T follicular helper cell (primary cell): ENCODE measurements around the gene IDH3G.

Experiments used
- DNase-seq: peaks from one replicate; pipeline ENCODE4 v3.0.0-alpha.2; 2020; ENCODE audit warnings: low read depth

Gene IDH3G

GRCh38 chrX:153791104-153791852 is 2.9 kb downstream of the IDH3G start:
- no peak for DNase-seq

GRCh38 chrX:153789654-153790053 is 4.5 kb downstream of the IDH3G start:
- no peak for DNase-seq

DNA sequence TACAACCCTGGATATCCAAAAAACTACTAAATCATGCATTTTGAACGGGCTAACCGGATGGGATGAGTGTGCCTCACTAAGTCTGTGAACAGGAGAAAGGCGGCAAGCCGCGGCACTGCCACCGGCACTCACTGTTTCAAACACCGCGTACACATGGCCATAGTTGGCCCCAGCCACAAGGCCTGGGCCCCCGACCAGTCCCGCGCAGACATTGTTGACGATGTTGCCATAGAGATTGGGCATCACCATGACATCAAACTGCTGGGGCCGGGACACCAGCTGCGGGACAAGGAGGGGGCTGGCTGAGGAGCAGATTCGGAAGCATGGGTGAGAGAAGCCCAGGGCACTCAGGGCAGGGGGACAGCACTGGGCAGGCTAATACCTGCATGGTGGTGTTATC is 7.5 kb downstream of the IDH3G start:
- no peak for DNase-seq

GRCh38 chrX:153784325-153784967 is 9.7 kb downstream of the IDH3G start:
- no peak for DNase-seq

DNA sequence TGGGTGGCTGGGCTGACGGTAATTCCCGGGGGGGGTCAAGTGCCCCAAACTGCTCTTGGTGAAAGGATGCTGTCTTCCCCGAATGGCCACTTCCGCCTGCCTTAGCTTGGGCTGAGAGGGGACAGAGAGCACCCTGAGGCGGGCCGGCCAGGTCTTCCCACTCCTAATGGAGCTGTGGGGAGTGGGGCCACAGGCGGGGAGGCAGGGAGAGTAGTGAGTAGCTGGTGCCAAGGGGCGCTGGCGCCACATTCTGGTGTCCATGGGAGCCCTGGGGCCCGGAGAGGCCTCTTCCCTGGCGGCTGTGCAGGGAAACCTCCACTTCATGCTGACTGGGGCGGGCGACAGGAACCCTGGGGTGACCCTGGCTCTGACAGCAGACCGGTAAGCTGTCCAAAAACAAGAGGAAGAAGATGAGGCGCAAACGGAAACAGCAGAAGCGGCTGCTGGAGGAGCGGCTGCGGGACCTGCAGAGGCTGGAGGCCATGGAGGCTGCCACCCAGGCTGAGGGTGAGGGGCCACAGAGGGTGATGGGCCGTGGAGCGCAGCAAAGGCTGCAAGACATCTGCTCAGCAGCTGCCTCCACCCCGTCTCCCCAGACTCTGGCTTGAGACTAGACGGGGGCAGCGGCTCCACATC is 10.7 kb downstream of the IDH3G start:
- DNase-seq = no peak

GRCh38 chrX:153782871-153783270 is 11.3 kb downstream of the IDH3G start:
- DNase-seq = no peak

- no peak for DNase-seq
These were observed 11.9 kb downstream of the IDH3G start for GRCh38 chrX:153782313-153782712.

GRCh38 chrX:153781428-153782047 is 12.6 kb downstream of the IDH3G start:
- DNase-seq = no peak

DNA sequence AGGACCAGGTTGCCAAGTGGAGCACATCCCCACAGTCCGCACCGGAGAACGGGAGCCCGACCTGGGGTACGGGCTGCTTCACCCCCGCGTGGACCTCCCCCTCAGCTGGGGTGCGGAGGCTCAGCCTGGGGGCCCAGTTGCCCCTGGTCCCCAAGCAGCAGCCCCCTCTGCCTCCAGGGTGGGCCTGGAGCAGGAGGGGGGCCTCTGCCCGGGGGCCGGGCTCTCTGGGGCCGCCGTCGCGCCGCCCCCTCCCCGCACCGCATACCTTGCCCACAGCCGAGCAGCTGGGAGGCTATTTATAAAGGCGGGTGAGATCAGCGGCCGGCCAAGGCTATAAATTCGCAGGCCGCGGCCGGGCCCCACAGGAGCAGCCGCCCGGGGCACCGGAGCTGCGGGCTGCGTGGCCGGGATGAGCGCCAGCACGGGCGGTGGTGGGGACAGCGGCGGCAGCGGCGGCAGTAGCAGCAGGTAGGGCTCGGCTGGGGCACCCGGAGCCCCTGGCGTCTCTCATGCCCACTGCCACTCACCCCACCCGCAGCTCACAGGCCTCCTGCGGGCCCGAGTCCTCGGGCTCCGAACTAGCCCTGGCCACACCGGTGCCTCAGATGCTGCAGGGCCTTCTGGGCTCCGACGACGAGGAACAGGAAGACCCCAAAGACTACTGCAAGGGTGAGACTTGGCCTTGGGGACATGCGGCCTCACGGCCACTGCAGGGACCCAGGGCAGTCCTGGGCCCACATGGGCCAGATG is 13.3 kb downstream of the IDH3G start, which contains the start of gene SRPK3:
Gene SRPK3 (plus strand): TSS at position 364 of the 750 bp plus-strand sequence. CDS start 46 bp downstream, at position 410.
- DNase-seq = no peak

DNA sequence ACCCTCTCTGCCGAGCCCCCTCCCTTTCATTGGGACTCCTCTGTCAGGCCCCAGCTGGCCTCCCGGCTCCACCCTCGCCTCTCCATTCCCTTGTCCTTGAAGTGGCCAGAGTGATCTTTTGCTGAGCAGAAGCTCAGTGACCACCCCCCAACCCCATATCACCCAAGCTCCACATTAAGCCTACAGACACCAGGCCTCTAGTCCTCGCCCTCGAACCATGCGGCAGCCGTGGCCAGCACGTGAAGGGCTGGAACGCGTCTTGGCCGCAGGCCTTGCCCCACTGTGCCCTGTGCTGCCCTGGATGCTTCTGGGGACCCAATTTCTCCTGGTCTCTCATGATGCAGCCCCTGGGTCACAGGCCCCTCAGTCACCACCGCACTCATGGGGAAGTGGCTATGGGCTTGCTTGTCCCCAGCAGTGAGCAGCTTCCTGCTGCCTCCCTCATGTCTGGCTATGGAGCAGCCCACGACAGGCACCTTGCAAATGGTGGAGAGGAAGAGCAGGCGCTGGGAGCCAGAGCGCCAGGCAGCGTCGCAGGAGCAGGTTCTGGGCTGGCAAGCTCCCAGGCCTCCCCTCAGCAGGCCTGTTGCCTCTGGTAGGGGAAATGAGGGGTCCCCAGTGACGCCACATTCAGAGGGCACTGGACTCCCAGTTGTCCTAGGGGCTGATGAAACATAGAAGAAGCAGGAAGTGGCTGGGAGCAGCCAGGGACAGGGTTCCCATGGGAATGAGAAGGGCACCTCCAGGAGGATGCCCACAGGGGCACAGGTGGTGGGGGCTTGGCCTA is 14.1 kb downstream of the IDH3G start:
- no peak for DNase-seq

DNA sequence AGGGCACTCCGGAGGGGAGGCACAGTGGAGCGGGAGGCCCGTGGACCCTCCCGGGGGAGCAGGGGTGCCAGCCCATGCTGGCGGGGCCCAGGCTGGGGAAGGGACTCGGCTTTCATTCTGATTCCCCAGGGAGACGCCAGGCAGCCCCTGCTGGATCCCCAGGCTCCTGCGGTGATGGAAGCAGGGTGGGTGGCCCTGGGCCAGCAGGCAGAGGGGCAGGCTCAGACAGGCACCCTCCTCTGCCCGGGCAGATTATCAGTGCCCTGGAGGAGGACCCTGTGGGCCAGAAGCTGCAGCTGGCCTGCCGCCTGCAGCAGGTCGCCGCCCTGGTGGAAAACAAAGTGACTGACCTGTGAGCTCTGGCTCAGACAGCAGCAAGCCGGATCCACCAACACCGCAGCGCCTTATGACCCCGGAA is 15.5 kb downstream of the IDH3G start:
- DNase-seq = no peak

GRCh38 chrX:153778181-153778580 is 16.0 kb downstream of the IDH3G start:
- no peak for DNase-seq

DNA sequence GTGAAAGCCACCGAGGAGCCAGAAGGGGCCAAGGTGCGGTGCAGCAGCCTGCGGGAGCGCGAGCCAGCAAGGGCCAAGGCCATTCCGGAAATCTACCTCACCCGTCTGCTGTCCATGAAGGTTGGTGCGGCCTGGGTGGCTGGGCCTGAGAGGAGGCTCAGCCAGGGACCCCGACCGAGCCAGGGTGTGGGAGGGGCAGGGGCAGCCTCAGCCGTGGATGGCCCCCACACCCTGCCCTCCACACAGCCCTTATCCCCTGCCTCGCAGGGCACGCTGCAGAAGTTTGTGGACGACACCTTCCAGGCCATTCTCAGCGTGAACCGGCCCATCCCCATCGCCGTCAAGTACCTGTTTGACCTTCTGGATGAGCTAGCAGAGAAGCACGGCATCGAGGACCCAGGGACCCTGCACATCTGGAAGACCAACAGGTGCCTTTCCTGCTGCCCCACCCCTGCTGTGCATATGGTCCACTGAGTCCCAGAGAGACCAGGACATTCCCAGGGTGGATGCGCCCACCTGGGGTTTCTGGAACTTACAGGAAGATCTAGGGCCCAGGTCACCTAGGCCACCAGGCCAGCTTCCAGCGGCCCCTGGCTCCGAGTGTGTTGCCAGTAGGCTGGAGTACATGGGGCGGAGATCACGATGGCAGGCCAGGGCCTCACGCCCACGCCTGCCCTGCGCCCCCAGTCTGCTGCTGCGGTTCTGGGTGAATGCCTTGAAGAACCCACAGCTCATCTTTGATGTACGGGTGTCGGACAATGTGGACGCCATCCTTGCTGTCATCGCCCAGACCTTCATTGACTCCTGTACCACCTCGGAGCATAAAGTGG is 16.7 kb downstream of the IDH3G start:
- DNase-seq = no peak

DNA sequence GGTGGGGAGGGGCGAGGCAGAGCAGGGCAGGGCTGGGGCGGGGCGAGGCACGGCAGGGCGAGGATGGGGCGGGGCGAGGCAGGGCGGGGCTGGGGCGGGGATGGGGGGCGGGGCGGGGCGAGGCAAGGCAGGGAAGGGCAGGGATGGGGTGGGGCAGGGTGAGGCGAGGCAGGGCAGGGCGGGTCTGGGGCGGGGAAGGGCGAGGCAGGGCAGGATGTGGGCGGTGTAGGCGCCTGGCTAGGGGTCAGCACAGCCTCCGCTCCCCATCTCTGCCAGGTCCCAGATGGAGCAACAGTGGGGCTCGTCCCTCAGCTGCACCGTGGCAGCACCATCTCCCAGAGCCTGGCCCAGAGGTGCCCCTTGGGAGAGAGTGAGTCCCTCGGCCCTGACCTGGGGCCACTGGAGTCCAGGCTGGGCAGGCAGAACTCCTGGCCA is 17.5 kb downstream of the IDH3G start:
- no peak for DNase-seq

- no peak for DNase-seq
These were observed 18.0 kb downstream of the IDH3G start for GRCh38 chrX:153776120-153776599.

GRCh38 chrX:153775293-153776119 is 18.7 kb downstream of the IDH3G start:
- no peak for DNase-seq

DNA sequence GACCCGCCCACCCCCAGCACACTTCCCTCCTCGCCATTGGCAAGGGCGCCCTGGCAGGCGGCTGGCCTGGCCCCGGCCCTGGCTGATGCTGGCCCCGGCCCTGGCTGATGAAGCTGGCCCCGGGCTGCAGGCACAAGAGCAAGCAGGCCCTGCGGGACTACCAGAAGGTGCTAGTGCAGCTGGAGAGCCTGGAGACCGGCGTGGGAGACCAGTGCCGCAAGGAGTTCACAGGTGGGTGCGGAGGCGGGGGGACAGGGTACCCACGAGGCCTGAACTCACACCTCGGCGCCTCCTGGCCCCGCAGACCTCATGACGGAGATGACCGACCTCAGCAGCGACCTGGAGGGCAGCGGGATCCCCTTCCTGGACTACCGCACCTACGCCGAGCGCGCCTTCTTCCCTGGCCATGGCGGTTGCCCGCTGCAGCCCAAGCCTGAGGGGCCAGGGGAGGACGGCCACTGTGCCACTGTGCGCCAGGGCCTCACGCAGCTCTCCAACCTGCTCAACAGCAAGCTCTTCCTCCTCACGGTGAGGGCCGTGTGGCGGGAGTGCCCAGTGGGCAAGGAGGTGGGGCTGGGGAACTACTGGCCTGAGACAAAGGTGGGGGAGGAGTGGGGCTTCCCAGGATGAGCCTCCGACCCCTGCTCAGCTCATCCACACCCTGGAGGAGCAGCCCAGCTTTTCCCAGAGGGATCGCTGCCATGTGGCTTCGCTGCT is 19.4 kb downstream of the IDH3G start:
- no peak for DNase-seq
